ENCODE data around the gene RAMAC.
"Not testable (repeated sequence)": the region's sequence is repeated elsewhere in the genome, so short reads cannot be mapped to it uniquely, and the experiment has no call there.

The RAMAC gene

DNA sequence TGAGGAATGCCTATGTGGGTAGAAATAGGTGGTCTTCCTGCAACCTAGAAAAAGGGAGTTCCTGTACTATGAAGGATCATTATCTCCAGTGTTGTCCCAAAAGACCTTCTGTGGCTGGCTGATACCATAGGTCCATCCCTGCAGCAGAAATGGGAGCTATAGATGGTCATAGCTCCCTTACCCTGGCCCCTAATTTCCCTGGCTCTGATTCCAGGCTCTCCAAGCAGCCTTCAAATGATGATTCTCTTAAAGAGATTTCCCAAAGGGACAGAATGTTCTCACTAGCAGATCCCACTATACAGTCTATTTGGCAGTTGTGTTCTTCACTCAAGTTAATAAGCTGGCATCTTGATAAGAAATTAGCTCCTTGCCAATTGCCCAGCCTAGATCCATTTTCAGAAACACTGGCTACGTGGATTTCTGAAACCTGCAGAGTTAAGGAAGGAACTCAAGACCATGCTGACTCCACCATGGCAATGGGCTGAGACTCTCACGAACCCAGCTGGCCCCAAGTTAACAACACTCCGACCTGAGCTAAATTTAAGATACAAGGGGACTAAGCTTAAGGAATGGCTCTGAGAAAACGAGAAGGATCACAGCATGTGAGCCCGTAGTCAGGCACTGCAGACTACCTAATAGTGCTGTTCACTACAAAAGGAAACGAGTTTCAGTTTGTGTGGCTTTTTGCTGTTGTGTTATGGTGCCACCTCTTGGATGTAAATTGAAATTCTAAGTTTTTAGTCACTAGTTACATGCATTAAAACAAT, 14.1 kb downstream of the RAMAC start:
- TF ChIP-seq, protein P1, sequence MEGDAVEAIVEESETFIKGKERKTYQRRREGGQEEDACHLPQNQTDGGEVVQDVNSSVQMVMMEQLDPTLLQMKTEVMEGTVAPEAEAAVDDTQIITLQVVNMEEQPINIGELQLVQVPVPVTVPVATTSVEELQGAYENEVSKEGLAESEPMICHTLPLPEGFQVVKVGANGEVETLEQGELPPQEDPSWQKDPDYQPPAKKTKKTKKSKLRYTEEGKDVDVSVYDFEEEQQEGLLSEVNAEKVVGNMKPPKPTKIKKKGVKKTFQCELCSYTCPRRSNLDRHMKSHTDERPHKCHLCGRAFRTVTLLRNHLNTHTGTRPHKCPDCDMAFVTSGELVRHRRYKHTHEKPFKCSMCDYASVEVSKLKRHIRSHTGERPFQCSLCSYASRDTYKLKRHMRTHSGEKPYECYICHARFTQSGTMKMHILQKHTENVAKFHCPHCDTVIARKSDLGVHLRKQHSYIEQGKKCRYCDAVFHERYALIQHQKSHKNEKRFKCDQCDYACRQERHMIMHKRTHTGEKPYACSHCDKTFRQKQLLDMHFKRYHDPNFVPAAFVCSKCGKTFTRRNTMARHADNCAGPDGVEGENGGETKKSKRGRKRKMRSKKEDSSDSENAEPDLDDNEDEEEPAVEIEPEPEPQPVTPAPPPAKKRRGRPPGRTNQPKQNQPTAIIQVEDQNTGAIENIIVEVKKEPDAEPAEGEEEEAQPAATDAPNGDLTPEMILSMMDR (IDR thresholded peaks at IDR 0.05), result no peak
- no peaks in the 10 kb centered on the region for H3K9me3 ChIP-seq
- peaks cover 5% of the 10 kb centered on the region for H3K36me3 ChIP-seq
- H3K27ac ChIP-seq, result no peak overlapping the region
- no peak overlapping the region for H3K4me3 ChIP-seq (ENCODE audit: low read depth in 1 of 2, low read length in 1 of 2)
- H3K4me1 ChIP-seq (ENCODE audit: control insufficient read depth in 1 of 2, insufficient read depth in 1 of 2, low read depth in 1 of 2, low read length in 1 of 2), result no peaks in the 10 kb centered on the region
- H3K27me3 ChIP-seq, result no peaks in the 10 kb centered on the region

DNA sequence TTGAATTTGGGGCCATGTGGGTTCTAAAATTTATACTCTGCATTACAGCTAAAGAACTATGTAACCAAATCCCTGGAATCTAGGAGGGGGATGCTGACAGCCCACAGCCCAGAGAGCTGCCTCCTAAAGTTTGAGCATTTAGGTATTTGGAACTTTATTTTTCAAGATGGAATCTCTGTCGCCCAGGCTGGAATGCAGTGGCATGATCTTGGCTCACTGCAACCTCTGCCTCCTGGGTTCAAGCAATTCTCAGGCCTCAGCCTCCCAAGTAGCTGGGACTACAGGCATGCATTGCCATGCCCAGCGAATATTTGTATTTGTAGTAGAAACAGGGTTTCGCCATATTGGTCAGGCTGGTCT, 14.6 kb downstream of the RAMAC start:
- not testable (repeated sequence) for H3K27me3 ChIP-seq; H3K27ac ChIP-seq; H3K4me1 ChIP-seq (ENCODE audit: control insufficient read depth in 1 of 2, insufficient read depth in 1 of 2, low read depth in 1 of 2, low read length in 1 of 2); H3K9me3 ChIP-seq; H3K4me3 ChIP-seq (ENCODE audit: low read depth in 1 of 2, low read length in 1 of 2)
- peaks cover 11% of the 10 kb centered on the region for H3K36me3 ChIP-seq

DNA sequence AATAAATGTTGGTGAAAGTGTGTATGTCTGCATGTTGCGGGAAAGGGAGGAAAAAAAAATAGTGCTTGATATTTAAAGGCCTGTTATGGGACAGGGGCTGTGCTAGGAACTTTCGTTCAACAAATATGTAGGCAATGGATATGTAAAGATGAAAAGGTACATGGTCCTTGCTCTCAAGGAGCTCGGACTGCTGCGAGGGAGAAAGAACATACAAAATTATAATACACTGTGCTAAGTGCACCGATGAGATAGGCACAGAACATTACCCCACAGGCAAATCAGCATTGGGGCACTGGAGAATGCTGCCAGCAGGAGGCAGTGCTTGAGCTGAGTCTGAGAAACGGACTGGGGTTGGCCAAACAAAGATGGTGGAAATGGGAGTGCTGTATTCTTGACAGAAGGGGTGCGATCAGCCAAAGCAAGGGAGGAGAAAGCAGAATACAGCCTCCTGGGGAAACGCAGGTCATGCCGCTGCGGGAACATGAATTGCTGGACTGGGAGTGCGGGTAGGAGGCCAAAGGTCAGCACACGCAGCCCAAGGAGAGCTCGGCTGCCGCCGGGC, 24.8 kb downstream of the RAMAC start:
- Histone ChIP-seq H3K36me3 (peaks cover 35% of the 10 kb centered on the region), H3K9me3 (no peaks in the 10 kb centered on the region), H3K4me3 (ENCODE audit: low read depth in 1 of 2, low read length in 1 of 2) (peak overlapping the region; percentile 76 to 82), H3K27me3 (no peaks in the 10 kb centered on the region), H3K4me1 (ENCODE audit: control insufficient read depth in 1 of 2, insufficient read depth in 1 of 2, low read depth in 1 of 2, low read length in 1 of 2) (peaks cover 28 to 32% of the 10 kb centered on the region in 2 experiments), H3K27ac (peak overlapping the region; percentile 75)
- TF ChIP-seq, protein P1 (IDR thresholded peaks at IDR 0.05), result peak; percentile 70

DNA sequence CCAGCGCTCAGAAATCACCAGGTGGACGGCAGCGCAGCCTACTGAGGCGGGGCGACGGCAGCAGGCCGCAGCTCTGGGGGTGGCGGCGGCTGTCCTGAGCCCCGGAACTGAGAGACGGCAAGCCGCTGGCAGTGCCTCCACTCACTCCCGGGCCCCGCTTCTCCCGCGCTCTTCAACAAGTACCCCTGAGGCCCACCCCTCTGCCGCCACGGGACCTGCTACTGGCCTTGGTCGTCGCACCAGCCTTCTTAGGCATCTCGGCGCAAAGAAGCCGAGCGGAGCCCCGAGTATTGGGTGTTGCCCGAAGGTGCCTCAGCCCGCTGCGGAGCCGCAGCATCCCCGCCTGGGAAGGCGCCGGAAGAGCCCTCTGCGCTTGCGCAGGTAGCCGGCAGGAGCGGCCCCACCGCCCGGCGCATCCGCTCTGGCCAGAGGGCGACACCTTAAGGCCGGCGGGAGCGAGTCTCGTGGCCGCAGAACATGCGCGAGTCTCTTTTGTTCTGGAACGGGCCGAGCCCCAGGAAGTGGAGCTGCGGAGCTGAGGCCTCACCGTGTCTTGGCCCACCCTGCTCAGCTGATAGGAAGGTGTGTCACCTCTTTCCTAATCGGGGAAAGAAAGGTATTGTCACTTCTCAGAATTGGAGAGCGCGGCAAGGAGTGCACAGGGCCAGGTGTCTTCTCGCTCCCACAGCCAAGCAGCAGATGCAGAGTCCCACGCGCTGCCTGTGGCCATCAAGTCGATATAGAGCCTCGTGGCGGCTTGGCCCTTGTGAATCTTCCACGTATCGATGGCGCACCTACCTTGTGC, 25.5 kb downstream of the RAMAC start, which contains the start of gene C15orf40:
Gene C15orf40 (minus strand): TSS at position 369 of the 805 bp plus-strand sequence. CDS start 32 bp downstream, at position 337.
- peak within 1 kb of the TSS; percentile 75 for H3K27ac ChIP-seq
- TF ChIP-seq, protein P1 (IDR thresholded peaks at IDR 0.05), result peak; percentile 78
- peaks cover 28 to 29% of the 10 kb centered on the region in 2 experiments for H3K4me1 ChIP-seq (ENCODE audit: control insufficient read depth in 1 of 2, insufficient read depth in 1 of 2, low read depth in 1 of 2, low read length in 1 of 2)
- H3K9me3 ChIP-seq, result no peaks in the 10 kb centered on the region
- no peaks in the 10 kb centered on the region for H3K27me3 ChIP-seq
- peak within 1 kb of the TSS; percentile 76 to 82 for H3K4me3 ChIP-seq (ENCODE audit: low read depth in 1 of 2, low read length in 1 of 2)
- H3K36me3 ChIP-seq, result peaks cover 36% of the 10 kb centered on the region

DNA sequence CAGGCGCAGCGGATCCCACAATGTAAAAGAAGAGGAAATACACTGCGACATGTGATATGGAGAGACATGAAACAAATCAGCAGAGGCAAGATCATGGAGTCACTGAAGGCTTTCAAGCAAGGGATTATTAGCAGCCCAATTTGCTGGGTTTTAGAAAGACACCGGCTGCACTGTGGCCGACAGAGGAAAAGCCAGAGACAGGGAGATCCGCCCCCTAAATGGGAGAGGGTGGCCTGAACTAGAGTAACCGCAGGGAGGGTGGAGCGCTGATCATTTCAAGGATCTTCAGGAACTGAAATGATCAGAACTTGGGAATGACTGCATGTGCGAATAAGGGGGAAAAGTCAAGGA, 26.0 kb downstream of the RAMAC start:
- H3K36me3 ChIP-seq, result peaks cover 37% of the 10 kb centered on the region
- peak overlapping the region; percentile 76 to 82 for H3K4me3 ChIP-seq (ENCODE audit: low read depth in 1 of 2, low read length in 1 of 2)
- TF ChIP-seq, protein P1 (IDR thresholded peaks at IDR 0.05), result no peak

More for the DNA sequence above, 26.0 kb downstream of the RAMAC start:
- H3K27ac ChIP-seq, result peak overlapping the region; percentile 75
- H3K9me3 ChIP-seq, result no peaks in the 10 kb centered on the region
- H3K4me1 ChIP-seq (ENCODE audit: control insufficient read depth in 1 of 2, insufficient read depth in 1 of 2, low read depth in 1 of 2, low read length in 1 of 2), result peaks cover 23 to 24% of the 10 kb centered on the region in 2 experiments
- H3K27me3 ChIP-seq, result no peaks in the 10 kb centered on the region
